Renal pelvis (tissue), 4 donors: ENCODE measurements around the gene POU2F2. TPM values are rescaled to one million over a fixed set of nuclear protein-coding genes. Genes with fewer than 3 reads are reported as not detected.

Experiments
- DNase-seq: peaks from one replicate; pipeline ENCODE4 v3.0.0-alpha.2; 2013
- polyA plus RNA-seq, 3 donors: library from polyadenylated mRNA; unstranded; fragments of 120-200 nt; gene quantifications; one replicate each; pipeline ENCODE4 v1.2.1, GENCODE V29; 2013; ENCODE audit not compliant: insufficient read length in 3 of 3

POU2F2 gene
- polyA plus RNA-seq, 3 donors, result 0.58 to 1.2 (median 1.2) TPM

DNA sequence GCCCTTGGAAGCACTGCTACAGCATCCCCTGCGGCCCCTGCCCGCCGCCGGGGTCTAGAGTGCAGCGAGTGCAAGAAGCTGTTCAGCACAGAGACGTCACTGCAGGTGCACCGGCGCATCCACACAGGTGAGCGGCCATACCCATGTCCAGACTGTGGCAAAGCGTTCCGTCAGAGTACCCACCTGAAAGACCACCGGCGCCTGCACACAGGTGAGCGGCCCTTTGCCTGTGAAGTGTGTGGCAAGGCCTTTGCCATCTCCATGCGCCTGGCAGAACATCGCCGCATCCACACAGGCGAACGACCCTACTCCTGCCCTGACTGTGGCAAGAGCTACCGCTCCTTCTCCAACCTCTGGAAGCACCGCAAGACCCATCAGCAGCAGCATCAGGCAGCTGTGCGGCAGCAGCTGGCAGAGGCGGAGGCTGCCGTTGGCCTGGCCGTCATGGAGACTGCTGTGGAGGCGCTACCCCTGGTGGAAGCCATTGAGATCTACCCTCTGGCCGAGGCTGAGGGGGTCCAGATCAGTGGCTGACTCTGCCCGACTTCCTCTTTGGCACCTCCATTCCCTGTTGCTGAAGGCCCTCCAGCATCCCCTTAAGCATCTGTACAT, 51.4 kb downstream of the POU2F2 start:
- DNase-seq, result no peak

GRCh38 chr19:42079886-42080763, 52.1 kb downstream of the POU2F2 start:
- DNase-seq, result no peak

DNA sequence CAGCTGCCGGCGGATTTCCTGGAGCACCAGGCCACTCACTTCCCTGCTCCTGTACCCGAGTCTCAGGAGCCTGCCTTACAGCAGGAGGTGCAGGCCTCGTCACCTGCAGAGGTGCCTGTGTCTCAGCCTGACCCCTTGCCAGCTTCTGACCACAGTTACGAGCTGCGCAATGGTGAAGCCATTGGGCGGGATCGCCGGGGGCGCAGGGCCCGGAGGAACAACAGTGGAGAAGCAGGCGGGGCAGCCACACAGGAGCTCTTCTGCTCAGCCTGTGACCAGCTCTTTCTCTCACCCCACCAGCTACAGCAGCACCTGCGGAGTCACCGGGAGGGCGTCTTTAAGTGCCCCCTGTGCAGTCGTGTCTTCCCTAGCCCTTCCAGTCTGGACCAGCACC, 53.0 kb downstream of the POU2F2 start:
- no peak for DNase-seq

GRCh38 chr19:42078538-42079275, 53.5 kb downstream of the POU2F2 start:
- DNase-seq, result no peak

GRCh38 chr19:42078058-42078457, 54.2 kb downstream of the POU2F2 start:
- DNase-seq, result no peak

DNA sequence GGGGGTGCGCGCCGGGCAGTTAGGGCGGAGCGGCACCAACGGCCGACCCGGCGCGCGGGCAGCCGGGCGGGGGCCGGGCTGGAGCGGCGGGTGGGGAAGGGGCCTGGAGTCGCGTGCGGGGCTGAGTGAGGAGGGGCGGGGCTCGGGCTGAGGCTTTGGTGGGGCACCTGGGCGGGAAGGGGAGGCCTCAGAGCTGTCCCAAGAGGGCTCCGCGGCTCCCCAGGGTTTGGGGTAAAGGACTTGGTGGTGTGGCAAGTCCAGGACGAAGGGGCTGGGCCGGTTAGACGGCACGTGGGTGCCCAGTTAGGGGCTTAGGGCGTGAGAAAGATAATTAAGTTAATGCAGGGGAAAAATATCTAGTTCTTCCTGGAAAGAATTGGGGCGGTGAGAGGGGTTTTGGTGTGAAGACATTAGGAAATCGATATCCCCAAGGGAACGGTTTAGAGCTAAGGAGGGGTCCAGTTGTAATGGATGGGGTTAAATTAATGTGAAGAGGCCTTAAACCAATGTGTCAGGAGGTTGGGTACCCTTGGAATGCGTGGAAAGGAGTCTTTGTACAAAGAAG, 55.8 kb downstream of the POU2F2 start:
- no peak for DNase-seq

GRCh38 chr19:42075616-42076379, 56.4 kb downstream of the POU2F2 start, which contains the start of gene ZNF574:
TSS of gene ZNF574 (plus strand) at chr19:42076166. CDS start at chr19:42078607, 2,441 bp downstream.
- DNase-seq, result peak; percentile 100

DNA sequence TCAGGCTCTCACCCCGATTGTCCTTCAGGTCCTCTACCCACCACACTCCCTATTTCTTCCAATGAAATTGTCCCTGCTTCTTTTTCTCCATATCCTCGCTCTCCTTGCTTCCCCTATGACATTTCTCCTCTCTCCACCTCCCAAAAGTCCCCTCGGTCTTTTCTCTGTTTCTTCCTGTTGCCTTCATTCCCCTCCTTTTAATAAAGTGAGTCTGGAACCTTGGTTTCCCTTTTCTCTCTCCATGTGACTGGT, 57.0 kb downstream of the POU2F2 start:
- DNase-seq, result no peak

GRCh38 chr19:42074513-42075363, 57.5 kb downstream of the POU2F2 start:
- DNase-seq, result no peak

DNA sequence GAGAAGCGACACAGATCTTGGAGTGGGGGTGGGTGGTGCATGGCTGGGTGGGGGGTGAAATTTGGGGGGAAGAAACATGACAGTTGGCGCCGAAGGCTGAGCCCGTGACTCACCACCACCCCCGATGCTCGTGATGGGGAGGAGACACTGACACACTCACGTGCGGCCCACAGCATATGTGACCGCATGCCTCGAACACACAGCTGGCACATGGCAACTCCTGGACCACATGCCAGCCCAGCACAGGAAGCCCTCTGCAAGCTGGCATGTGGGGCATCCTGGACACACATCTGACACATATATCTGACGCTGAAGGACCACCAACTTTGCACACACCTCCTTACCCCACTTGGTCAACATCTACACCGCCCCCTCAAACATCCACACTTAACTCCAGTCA, 61.0 kb downstream of the POU2F2 start:
- no peak for DNase-seq

- no peak for DNase-seq
Observed at GRCh38 chr19:42069619-42070351, 62.5 kb downstream of the POU2F2 start, which contains the start of gene GRIK5. TSS of gene GRIK5 (minus strand) at chr19:42070206. CDS start at chr19:42065770, 4,436 bp downstream.

GRCh38 chr19:42068756-42069571, 63.3 kb downstream of the POU2F2 start:
- DNase-seq, result no peak

- DNase-seq, result no peak
Observed at GRCh38 chr19:42068361-42068755, 63.9 kb downstream of the POU2F2 start.

- no peak for DNase-seq
Observed at GRCh38 chr19:42067315-42067888, 64.8 kb downstream of the POU2F2 start.

DNA sequence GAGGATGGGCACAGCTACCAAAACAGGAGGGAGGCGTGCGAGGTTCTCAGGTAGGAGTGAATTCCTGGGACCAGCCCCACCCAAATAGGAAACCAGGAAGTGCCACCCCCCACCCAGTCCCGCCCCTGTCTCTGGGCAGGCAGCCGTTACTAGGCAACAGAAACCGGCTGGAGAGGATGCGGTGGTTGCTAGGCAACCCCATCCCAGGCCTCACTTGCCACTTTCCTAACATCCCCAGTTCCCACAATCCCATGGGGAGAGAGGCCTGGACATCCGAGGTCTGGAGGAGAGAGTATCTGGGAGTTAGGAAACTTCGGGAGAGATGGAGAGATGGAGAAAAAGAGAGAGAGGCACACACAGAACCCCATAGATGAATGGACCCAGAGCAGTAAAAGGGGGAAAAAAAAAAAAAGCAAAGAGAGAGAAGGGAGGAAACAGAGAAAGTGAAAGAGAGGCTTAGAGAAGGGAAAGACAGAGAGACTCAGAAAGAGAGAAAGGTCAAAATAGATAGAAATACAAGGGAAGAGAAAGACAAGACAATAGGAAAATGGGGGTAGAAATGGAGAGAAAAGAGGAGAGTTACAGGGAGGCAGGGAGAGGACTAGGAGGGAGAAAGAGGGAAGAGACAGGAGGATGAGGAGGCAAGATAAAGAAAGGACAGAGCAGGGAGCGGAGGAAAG, 66.0 kb downstream of the POU2F2 start:
- no peak for DNase-seq

DNA sequence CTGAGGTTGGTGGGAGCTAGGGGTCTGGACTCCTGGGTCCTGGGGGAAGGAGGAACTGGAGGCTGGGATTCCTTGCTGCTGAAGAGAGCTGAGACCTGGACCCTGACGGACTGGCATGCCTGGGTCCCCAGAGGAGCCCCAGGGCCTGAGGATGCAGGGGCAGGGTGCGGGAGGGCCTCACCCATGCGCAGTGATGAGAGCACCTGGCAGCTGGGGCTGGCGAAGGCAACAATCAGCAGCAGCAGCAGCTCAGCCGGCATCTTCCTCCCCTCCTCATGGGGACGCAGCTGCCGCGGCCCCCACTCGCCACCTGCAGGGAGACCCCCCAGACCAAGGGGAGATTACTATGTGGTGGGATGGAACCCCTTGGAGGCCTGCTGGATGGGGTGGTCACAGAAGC, 66.7 kb downstream of the POU2F2 start:
- DNase-seq, result no peak

- DNase-seq, result no peak
Observed at GRCh38 chr19:42065051-42065450, 67.2 kb downstream of the POU2F2 start.

- no peak for DNase-seq
Observed at GRCh38 chr19:42064432-42064831, 67.8 kb downstream of the POU2F2 start.
